ENCODE measurements around the gene TMEM245. TPM values are rescaled to one million over a fixed set of nuclear protein-coding genes. Genes with fewer than 3 reads are reported as not detected.

The TMEM245 gene
- total and polyA plus RNA-seq, 2 of the 13 experiments (the other 11 are each of a cell fraction or from before 2014, with no cell fraction given) = 53.5 to 55.4 TPM

- TF ChIP-seq, protein P1, sequence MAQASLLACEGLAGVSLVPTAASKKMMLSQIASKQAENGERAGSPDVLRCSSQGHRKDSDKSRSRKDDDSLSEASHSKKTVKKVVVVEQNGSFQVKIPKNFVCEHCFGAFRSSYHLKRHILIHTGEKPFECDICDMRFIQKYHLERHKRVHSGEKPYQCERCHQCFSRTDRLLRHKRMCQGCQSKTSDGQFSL (CRISPR knock-in tag; IDR thresholded peaks at IDR 0.05) = no peak
- TF ChIP-seq, protein P2, sequence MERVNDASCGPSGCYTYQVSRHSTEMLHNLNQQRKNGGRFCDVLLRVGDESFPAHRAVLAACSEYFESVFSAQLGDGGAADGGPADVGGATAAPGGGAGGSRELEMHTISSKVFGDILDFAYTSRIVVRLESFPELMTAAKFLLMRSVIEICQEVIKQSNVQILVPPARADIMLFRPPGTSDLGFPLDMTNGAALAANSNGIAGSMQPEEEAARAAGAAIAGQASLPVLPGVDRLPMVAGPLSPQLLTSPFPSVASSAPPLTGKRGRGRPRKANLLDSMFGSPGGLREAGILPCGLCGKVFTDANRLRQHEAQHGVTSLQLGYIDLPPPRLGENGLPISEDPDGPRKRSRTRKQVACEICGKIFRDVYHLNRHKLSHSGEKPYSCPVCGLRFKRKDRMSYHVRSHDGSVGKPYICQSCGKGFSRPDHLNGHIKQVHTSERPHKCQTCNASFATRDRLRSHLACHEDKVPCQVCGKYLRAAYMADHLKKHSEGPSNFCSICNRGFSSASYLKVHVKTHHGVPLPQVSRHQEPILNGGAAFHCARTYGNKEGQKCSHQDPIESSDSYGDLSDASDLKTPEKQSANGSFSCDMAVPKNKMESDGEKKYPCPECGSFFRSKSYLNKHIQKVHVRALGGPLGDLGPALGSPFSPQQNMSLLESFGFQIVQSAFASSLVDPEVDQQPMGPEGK (CRISPR knock-in tag; IDR thresholded peaks at IDR 0.05) = 0 out of 2 replicates have a peak, but pooled peaks have one; percentile 35
- TF ChIP-seq HDAC2 (CRISPR knock-in tag; IDR thresholded peaks at IDR 0.05) (peak; percentile 39; the same call in 1 of the 2 replicates), ZNF205 (CRISPR knock-in tag; IDR thresholded peaks at IDR 0.05) (peak; percentile 97), BCL6 (CRISPR knock-in tag; IDR thresholded peaks at IDR 0.05) (peak; percentile 74), FOXP1 (IDR thresholded peaks at IDR 0.05) (no peak), FOXP1 (CRISPR knock-in tag; IDR thresholded peaks at IDR 0.05) (peak; percentile 17; the same call in 1 of the 2 replicates), FOXK1 (CRISPR knock-in tag; IDR thresholded peaks at IDR 0.05; ENCODE audit: borderline replicate concordance, low read depth) (peak; percentile 34; the same call in 1 of the 2 replicates), SOX13 (IDR thresholded peaks at IDR 0.05) (no peak), SOX13 (CRISPR knock-in tag; conservative IDR thresholded peaks at IDR 0.05 in 1 of 2, IDR thresholded peaks at IDR 0.05 in 1 of 2) (peak in 1 of 2 experiments; percentile 39; a peak in 1 of 4 replicates), NR2F1 (CRISPR knock-in tag; IDR thresholded peaks at IDR 0.05) (peak; percentile 26 to 27; a peak in 2 of 4 replicates), HNF4A (CRISPR knock-in tag; IDR thresholded peaks at IDR 0.05) (peak; percentile 53)
- TF ChIP-seq, protein P3, sequence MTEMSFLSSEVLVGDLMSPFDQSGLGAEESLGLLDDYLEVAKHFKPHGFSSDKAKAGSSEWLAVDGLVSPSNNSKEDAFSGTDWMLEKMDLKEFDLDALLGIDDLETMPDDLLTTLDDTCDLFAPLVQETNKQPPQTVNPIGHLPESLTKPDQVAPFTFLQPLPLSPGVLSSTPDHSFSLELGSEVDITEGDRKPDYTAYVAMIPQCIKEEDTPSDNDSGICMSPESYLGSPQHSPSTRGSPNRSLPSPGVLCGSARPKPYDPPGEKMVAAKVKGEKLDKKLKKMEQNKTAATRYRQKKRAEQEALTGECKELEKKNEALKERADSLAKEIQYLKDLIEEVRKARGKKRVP (CRISPR knock-in tag; IDR thresholded peaks at IDR 0.05) = peak in 1 of 2 experiments; percentile 21; a peak in 1 of 4 replicates
- TF ChIP-seq, protein P4, sequence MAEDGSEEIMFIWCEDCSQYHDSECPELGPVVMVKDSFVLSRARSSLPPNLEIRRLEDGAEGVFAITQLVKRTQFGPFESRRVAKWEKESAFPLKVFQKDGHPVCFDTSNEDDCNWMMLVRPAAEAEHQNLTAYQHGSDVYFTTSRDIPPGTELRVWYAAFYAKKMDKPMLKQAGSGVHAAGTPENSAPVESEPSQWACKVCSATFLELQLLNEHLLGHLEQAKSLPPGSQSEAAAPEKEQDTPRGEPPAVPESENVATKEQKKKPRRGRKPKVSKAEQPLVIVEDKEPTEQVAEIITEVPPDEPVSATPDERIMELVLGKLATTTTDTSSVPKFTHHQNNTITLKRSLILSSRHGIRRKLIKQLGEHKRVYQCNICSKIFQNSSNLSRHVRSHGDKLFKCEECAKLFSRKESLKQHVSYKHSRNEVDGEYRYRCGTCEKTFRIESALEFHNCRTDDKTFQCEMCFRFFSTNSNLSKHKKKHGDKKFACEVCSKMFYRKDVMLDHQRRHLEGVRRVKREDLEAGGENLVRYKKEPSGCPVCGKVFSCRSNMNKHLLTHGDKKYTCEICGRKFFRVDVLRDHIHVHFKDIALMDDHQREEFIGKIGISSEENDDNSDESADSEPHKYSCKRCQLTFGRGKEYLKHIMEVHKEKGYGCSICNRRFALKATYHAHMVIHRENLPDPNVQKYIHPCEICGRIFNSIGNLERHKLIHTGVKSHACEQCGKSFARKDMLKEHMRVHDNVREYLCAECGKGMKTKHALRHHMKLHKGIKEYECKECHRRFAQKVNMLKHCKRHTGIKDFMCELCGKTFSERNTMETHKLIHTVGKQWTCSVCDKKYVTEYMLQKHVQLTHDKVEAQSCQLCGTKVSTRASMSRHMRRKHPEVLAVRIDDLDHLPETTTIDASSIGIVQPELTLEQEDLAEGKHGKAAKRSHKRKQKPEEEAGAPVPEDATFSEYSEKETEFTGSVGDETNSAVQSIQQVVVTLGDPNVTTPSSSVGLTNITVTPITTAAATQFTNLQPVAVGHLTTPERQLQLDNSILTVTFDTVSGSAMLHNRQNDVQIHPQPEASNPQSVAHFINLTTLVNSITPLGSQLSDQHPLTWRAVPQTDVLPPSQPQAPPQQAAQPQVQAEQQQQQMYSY (CRISPR knock-in tag; IDR thresholded peaks at IDR 0.05) = peak; percentile 89
- TF ChIP-seq, protein P5, sequence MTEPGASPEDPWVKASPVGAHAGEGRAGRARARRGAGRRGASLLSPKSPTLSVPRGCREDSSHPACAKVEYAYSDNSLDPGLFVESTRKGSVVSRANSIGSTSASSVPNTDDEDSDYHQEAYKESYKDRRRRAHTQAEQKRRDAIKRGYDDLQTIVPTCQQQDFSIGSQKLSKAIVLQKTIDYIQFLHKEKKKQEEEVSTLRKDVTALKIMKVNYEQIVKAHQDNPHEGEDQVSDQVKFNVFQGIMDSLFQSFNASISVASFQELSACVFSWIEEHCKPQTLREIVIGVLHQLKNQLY (CRISPR knock-in tag; IDR thresholded peaks at IDR 0.05) = 0 out of 2 replicates have a peak, but pooled peaks have one; percentile 24
- TF ChIP-seq, protein P6, sequence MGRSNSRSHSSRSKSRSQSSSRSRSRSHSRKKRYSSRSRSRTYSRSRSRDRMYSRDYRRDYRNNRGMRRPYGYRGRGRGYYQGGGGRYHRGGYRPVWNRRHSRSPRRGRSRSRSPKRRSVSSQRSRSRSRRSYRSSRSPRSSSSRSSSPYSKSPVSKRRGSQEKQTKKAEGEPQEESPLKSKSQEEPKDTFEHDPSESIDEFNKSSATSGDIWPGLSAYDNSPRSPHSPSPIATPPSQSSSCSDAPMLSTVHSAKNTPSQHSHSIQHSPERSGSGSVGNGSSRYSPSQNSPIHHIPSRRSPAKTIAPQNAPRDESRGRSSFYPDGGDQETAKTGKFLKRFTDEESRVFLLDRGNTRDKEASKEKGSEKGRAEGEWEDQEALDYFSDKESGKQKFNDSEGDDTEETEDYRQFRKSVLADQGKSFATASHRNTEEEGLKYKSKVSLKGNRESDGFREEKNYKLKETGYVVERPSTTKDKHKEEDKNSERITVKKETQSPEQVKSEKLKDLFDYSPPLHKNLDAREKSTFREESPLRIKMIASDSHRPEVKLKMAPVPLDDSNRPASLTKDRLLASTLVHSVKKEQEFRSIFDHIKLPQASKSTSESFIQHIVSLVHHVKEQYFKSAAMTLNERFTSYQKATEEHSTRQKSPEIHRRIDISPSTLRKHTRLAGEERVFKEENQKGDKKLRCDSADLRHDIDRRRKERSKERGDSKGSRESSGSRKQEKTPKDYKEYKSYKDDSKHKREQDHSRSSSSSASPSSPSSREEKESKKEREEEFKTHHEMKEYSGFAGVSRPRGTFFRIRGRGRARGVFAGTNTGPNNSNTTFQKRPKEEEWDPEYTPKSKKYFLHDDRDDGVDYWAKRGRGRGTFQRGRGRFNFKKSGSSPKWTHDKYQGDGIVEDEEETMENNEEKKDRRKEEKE (IDR thresholded peaks at IDR 0.05) = no peak
Measured at GRCh38 chr9:109036744-109037680, 82.7 kb downstream of the TMEM245 start (continued).

Measured in HepG2 (cell line).